RCC 7860 (cell line): ENCODE results near the gene CCDC73.
"Not testable (repeated sequence)": the region's sequence is repeated elsewhere in the genome, so short reads cannot be mapped to it uniquely, and the experiment has no call there.

ENCODE experiments used
- DNase-seq: peaks from one replicate; pipeline ENCODE4 v3.0.0-alpha.2; 2015; ENCODE audit warnings: low spot score
- FAIRE-seq: peaks from 2 replicates; lab custom pipeline; 2012; peaks lifted over from hg19 to GRCh38; lab: Jason Lieb, UNC

CCDC73 gene

DNA sequence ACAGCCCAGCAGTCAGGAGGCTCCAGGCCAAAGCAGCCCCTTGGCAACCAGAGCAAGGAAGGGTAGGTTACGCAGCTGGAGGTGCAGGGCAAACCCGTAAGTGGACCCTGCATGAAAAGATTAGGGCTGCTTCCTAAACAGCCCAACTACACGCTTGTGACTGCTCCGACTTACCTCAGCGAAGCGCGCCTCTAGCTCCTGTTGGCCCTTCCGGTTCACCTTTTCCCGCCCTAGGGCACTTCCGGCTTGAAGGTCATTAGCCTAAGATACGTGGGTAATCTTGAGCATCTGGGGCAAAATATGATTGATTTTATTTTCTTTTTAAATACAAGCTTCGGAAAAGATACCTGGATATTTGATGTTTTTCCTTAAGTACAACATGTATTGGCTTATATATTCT lies at the start of gene CCDC73:
CCDC73 (minus strand) TSS at position 224 of the 400 bp plus-strand sequence. CDS start 34,419 bp downstream, outside the sequence.
- DNase-seq (no peak), FAIRE-seq (no peak)

DNA sequence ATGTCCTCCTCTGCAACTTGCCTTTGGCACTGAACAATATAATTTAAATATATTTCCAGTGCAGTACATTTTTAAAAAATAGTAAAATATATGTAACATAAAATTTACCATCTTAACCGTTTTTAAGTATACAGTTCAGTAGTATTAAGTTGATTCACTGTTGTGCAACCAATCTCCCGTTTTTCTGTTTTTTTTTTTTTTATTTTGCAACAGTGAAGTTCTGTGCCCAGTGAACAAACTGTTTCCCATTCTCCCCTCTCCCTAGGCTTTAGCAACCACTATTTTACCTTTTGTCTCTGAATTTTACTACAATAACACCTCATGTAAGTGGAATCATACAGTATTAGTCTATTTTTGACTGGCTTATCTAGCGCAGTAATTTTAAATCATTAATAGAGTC lies 49.1 kb upstream of the CCDC73 start:
- no peak for FAIRE-seq
- no peak for DNase-seq

DNA sequence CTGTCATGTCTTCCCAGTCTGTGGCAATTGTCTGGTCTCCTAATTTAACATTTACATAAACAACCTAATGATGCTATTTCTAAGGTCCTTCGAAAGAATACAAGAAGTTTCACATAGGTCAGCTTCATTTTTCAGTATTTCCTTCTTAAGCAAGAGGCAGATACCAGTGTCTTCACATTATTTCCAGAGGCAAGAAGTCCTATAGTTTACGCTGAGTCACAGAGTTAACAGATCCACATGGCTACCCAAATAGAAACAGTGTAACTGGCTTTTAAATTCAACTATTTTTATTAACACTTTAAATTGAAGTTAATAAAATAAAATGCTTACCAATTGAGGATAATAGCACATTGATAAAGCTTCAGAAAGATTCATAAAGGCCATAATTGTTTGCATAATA lies 46.1 kb upstream of the CCDC73 start:
- FAIRE-seq (peak; percentile 73), DNase-seq (no peak)

DNA sequence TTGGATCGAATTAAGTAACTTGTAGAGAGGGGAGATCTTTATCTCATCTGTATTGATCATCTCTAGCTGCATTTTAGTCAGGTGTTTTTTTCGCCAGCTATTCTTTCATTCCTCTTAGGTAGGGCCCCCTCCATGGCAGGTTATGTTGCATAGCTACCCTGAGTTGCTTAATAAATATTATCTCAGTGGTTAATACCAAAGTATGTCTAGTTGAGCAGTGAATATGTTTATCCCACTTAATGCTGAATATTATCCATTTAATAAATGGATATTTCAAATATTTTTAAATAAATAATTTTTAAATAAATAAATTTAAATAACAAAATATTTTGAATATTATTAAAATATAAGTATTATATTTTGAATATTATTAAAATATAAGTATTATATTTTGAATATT lies 44.8 kb upstream of the CCDC73 start:
- DNase-seq: no peak
- no peak for FAIRE-seq

DNA sequence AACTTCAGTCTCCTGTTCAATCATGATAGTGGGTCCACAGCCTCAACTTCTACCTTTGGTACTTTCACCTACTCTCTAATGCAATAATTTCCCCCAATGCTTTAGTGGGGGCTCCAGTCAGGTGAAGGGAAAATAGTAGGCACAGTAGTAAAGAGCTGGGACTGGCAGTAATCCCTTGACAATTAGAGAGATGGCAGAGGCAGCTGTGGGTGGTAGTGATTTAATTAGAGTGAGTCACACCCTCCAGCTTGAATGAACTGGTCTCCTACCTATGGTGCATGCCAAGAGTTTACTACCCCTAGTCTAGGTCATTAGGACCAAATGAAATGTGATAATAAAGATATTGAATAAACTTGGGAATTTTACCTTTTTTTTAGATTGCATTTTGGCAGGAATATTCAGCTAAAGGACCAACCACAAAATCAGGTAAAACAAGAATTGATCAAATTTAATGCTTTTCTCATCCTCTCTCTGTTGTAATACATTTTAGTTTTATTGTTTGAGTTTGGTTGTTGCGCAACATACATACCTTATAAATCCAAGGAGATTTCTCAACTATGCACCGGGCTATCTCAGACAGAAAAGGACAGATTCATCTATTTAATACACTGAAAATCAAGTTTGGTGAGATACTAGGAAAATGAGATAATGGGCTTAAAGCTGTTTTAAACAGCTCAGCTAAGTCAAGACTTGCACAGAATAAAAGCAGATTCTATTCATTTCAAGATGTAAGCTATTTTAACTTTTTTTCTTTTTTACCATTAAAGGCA lies 44.2 kb upstream of the CCDC73 start:
- FAIRE-seq (no peak), DNase-seq (no peak)

DNA sequence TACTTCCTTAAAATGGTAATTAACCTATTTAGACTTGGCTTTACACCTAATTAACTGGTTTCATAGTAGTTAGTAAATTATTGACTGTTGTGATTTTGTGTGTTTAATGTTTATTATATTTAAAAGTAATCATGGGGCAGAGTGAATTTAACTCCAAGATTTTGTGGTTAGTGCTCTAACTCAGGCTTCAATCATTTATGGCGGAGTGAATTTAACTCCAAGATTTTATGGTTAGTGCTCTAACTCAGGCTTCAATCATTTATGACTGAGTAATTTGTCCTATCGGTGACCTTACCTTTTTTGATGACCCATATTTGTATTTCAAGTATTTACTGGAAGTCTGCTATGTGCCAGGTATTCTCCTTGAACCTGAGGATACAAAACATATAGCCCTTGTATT lies 42.5 kb upstream of the CCDC73 start:
- DNase-seq (no peak), FAIRE-seq (peak; percentile 63)

DNA sequence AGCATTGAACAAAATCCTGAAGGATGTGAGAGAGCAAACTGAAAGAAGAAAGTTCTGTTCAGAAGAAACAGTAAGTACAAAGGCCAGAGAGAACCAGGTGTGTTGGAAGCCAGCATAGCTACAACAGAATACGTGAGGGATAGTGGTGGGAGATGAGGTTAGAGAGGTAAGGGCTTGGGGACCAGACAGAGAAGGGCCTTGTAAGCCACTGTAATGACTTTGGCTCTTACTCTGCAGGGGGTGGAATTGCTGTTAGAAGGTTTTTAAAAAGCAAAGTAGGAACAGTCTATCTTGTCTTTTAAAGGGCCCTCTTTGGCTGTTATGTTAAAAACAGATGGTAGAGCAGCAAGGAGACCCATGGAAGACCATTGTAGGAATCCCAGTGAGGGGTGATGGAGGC lies 39.5 kb upstream of the CCDC73 start:
- no peak for FAIRE-seq
- DNase-seq: no peak

DNA sequence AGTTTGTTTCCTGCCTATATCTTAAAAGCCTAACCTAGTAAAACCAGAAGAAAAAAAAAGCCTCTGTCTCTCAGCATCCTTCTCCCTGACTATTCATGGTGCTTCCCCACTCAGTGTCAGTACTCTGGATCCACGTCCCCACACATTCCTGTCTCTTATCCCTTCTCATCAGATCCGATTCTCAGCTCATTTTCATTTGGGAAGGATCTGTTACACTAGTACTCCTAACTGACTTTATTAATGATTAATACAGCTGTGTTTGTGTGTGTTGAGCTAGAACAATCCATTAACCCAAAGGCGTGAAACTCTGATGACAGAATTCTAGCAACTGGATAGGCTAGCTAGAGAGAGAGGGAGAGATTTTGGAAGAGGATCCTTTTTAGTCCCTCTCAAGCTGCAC lies 36.8 kb upstream of the CCDC73 start:
- no peak for FAIRE-seq
- DNase-seq: no peak

DNA sequence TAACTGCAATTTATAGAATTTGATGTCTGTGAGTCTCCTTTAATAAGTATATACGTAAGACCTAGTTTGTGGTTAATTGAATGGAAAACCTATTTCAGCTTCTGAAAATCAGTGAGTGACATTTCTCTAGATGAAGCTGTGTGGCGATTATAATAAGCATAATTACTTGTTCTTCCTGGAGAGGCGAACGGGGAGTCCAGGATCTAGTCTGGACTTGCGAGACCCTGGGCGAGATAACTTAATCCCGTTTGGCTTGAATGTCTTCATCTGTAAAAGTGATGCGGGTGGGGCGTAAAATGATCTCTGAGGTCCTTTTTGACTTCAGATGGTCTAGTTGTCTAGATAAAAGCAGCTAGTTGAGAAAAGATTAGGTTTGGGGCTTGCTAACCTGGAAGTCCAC lies 36.3 kb upstream of the CCDC73 start:
- FAIRE-seq (no peak), DNase-seq (no peak)

DNA sequence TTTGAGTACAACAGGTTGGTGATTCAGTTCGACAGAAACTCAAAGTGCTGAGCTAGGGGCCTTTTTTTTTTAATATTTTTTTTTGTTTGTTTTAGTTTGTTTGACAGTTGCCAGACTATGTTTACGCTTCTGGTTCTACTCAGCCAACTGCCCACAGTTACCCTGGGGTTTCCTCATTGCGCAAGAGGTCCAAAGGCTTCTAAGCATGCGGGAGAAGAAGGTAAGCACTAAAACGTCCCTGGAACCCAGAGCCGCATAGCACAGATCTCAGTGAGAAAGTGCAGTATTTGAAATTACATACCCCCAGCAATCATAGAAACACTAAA lies 35.9 kb upstream of the CCDC73 start:
- DNase-seq: no peak
- FAIRE-seq: no peak

DNA sequence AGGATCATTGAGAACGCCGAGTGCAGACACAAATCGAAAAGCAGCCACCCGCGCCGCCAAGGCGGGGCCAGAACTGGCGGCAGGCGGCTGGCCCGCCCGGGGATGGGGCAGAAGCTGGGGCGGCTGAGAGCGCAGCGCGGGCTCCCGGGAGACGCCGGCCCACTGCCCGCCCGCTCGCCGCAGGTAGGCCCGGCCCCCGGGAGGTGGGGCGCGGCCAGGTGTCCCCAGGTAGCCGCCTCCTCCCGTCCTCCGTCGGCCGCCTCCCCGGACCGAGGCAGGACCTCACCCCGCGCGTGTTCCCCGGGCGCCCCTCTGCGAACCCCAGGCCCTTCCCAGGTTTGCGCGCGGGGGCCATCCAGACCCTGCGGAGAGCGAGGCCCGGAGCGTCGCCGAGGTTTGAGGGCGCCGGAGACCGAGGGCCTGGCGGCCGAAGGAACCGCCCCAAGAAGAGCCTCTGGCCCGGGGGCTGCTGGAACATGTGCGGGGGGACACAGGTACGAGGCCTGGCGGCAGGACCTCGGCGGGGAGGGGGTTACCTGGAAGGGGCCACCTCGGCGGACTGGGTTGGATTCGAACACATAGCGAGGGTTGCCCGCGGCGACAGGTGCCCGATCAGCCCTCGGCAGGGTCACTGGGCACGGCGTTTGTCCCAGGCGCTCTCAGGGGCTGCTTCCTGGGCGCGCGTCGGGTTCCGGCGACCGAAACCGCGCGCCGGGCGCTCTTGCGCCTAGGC lies 35.4 kb upstream of the CCDC73 start, which contains the start of gene PRRG4:
PRRG4 (plus strand) TSS at position 248 of the 733 bp plus-strand sequence. CDS start 603 bp downstream, outside the sequence.
- FAIRE-seq: no peak
- peak; percentile 11 for DNase-seq

DNA sequence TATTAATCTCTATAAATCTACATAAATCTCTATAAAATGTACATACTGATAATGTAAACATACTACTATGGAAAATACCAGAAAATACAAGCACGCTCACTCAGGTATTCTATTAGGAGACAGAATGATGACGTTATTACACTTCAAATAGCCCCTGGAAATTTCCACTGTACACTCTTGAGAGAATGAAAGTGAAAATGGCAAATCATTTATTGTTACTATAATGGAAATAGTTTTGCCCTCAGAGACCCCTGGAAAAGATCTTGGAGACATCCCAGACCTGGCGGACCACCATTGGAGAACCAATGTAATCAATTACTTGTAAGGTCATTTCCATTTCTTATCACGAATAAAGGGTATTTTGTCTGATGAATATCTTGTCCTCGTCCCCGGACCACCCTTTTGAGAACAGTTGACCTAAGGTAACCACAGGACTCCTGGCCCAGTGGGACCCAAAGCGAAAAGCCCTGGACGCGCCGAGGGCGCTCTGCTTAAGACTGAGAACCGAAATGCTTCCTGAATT lies 34.8 kb upstream of the CCDC73 start:
- DNase-seq (no peak), FAIRE-seq (no peak)

DNA sequence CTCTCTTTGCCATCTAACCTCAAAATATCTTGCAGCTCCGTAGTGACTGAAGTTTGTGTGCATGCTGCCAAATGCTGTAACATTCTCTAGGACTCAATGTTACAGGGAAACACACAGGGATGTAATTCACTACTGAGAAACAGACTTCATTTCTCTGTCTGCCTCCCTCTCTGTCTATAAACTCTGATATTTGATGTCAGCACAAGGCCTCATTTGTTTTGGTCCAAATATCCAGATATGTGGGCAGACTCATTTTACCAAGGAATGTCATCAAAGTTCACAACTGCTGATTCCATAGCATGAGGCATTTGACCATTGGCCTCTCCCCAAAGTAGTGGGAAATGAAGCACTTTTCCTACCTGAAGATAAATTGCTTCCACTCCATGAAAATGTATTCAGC lies 32.8 kb upstream of the CCDC73 start:
- DNase-seq (no peak), FAIRE-seq (no peak)

DNA sequence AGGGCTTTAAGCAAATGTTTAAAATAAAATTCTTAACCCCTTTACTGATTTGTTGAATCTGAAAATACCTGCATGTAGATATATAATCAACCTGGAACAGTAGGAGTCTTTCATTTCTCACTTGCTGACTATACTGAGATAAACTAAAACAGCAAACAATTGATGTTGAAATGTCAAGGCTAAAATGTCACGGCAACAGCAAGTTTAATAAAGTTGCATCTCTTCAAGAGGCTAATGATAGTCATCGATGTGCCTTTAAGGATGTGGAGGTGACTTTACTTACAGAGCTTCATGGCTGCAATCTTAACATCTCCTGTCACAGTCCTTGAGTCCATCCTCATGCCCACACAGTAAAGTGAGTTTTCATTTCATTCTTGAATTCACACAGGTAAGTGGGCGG lies 31.7 kb upstream of the CCDC73 start:
- DNase-seq (no peak), FAIRE-seq (no peak)

DNA sequence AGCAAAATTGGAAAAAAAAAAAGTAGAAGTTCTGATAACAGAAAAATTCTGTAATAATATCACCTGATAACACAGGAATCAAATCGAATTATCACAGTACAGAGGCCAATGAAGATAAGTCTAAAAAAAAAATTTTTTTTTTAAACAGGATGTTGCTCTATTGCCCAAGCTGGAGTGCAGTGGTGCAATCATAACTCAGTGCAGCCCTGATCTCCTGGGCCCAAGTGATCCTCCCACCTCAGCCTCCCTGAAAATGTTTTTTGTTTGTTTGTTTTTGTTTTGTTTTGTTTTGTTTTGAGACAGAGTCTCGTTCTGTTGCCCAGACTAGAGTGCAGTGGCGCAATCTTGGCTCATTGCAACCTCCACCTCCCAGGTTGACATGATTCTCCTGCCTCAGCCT lies 29.2 kb upstream of the CCDC73 start:
- FAIRE-seq, DNase-seq: not testable (repeated sequence)

DNA sequence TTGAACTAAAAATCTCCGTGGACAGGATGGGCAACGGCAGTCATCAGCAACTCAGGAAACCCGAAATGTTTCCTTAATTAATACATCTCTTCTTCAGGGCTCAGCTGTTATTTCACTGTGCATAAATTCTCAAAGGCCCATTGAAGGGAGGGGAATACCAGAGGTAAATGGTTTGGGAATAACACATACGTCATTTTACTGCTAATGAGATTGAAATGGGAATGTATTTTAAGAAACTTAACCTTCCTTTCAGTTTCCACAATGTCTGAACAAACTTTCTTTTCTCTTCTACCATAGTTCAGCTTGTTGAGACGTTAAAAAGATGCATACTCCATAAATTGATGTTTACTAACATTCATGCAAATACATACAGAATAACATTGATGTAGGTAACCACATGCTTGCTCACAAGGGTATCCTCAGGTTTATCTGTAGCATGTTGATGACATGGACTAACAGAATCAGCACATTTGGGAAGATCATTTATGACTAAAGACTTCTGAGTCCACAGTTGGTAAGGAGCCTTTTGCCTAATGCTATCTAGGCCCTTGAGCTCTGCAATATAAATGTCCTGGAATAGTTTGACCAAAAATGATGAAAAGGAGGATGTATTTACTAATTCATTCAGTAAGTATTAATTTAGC lies 27.6 kb upstream of the CCDC73 start:
- DNase-seq (no peak), FAIRE-seq (no peak)

DNA sequence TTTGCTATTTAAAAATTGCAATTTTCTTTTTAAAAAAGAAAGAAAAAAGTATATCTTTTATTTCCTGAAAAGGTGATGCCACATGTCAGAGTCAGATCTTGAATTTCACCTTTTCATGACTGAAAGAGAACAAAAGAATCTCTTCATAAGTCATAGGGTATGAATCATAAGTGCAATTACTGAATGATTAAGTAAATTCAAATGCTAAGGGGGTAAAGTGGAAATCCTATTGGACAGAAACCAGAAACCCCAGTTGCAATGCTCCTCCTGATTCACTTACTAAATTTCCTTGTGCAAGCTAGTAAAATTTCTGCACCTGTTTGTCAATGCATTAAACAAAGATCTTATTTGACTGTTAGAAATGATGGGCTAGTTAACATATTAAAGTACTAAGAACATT lies 27.1 kb upstream of the CCDC73 start:
- DNase-seq (no peak), FAIRE-seq (peak; percentile 24)

DNA sequence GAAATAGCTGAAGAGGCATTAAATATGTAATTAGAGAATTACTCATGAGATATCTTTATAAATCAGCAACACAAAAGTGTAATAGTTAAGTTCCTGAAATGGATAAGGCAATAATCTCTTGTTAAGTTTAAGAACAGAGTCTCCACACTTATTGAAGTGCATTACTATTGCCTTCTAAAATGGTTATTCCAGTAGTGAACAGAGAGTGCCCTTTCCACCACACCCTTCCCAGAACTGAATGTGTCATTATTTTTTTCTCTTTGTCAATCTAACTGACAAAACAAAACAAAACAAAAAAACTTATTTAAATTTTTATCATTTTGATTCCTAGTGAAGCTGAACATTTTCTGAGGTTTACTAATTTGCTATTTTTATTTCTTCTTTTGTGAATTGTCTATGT lies 26.0 kb upstream of the CCDC73 start:
- no peak for DNase-seq
- FAIRE-seq: no peak

DNA sequence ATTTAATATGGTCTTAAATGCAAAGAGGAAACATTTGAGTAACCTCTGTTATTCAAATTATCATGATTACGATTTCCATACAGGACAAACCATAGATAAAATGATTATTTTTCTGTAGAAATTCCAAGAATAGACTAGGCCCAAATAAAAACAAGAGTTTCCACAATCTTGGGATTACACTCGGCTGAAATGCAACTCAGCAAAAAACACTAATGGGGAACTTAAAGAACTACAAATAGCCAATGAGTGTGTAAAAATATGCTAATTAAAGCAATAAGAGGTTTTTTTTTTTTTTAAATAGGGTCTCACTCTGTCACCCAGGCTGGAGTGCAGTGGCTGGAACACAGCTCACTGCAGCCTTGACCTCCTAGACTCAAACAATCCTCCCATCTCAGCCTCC lies 24.7 kb upstream of the CCDC73 start:
- DNase-seq (no peak), FAIRE-seq (no peak)

DNA sequence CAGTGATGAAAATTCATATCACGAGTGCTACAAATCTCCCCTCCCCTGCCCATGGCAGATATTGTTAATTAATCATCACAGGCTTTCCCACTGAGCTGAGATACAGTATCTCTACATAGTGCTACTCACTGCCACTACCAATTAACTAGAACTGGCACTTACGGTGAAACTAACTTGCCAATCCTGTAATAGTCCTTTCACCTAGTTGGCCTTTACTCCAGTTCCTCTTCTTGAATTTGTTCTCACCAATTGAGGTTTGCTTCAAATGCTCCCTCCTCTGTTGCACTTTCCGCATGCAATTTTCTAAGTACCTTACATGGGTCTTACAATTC lies 23.4 kb upstream of the CCDC73 start:
- FAIRE-seq: no peak

DNA sequence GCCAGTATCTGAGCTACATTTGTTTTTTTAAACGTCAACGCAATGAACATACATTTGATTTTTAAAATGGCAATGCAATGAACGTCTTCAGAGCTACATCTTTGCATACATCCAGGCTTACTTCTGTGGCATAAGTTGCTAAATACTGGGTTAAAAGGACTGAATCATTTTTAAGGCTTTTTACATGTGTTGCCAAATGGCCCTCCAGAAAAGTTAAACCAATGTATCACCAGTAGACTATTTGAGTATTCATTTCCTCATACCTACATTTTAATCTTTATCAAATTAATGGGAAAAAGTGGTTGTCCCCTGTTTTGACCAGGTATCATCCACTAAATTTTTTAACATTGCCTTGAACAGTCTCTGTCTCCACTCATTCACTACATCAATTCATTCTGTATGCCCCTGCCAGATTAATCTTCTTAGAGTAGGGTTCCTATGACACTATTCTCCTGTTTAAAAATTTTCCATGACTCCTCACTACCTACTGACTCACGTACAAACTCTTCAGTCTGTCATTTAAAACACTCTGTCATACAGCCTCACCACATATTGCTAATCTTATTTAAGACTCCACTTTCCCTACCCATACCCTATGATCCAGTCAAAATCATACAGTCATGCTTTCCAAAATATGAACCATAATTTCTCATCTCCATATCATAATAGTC lies 22.9 kb upstream of the CCDC73 start:
- no peak for DNase-seq
- no peak for FAIRE-seq

More for the DNA sequence above, 23.4 kb upstream of the CCDC73 start:
- DNase-seq: no peak
